Measurements from ENCODE around the gene HSF4.

HSF4 gene

GRCh38 chr16:67149276-67150046 is 15.1 kb upstream of the HSF4 start:
- DNase-seq (ENCODE audit: low read depth in 1 of 2, low spot score in 1 of 2) = no peak

DNA sequence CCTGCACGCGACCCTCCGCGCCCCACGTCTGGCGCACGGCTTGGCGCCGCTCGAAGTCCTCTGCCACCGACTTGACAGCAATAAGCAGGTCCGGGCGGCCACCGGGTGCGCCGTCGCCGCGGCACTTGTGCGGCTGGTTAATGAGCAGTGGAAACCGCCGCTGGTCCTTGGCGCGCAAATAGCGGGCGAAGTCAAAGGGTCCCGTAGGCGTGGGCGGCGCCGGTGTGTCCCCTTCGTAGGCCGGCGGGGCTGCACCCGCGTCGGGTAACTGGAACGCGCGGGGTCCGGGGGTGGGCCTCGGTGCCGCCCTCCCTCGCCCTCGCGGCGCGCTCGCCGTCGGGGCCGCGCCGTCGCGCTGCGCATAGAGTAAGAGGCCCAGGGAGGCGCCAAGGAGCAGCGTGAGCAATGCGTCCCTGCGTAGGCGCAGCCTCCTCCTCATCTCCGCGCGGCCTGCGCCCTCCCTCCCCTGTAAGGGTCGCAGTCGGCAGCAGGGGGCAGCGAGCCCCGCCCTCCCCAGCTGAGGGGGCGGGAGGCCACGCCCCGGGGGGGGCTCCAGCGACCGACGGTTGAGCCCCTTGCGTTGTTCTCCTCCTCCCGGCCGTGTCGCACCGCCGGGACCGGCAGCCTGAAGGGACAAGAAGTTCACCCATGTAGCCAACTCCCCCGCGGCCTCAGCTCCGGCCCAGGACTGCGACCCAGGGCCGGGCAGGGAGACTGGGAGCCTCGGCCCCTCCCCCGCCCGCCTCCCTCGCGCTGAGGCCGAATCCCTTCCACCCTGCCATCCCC is 14.3 kb upstream of the HSF4 start:
- no peak for DNase-seq (ENCODE audit: low read depth in 1 of 2, low spot score in 1 of 2)

- no peak for DNase-seq (ENCODE audit: low read depth in 1 of 2, low spot score in 1 of 2)
Measured at GRCh38 chr16:67150833-67151396, 13.6 kb upstream of the HSF4 start, which contains the start of gene B3GNT9. Gene B3GNT9, minus strand, starts transcription at chr16:67150998. Its CDS starts 513 bp downstream, at chr16:67150485.

DNA sequence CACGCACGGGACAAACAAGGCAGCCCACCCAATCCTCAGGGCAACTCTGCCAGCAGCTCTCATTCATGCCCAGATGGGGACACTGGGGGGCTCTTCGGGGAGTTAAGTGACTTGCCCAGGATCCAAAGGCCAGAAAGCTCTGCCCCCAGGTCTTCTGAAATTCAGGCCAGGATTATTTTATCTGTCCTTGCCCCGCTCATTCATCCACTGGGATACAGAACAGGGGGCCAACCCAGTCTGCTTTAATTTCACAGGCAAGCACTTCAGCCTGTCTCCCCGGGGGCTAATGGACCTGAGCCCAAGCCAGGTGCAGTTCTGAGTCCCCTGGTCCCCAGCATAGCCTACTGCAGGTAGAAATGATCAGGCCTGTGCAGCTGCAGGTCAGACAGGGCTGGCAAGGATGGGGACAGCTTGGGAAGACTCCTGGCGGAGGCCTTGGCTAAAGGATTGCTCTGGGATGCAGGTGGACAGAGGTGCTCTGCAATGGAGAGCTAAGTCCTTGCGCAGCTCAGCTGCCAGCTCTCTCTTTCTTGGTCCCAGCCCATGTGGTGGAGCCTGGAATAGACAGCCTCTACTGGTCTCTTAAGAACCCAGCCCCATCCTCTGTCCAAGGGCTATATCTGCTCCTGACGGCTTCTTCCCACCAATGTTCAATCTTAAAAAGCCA is 13.0 kb upstream of the HSF4 start:
- DNase-seq (ENCODE audit: low read depth in 1 of 2, low spot score in 1 of 2) = no peak

- DNase-seq (ENCODE audit: low read depth in 1 of 2, low spot score in 1 of 2) = no peak
Measured at GRCh38 chr16:67154578-67155294, 9.8 kb upstream of the HSF4 start.

GRCh38 chr16:67155295-67156142 is 9.0 kb upstream of the HSF4 start:
- DNase-seq (ENCODE audit: low read depth in 1 of 2, low spot score in 1 of 2) = peak; percentile 54 to 67

DNA sequence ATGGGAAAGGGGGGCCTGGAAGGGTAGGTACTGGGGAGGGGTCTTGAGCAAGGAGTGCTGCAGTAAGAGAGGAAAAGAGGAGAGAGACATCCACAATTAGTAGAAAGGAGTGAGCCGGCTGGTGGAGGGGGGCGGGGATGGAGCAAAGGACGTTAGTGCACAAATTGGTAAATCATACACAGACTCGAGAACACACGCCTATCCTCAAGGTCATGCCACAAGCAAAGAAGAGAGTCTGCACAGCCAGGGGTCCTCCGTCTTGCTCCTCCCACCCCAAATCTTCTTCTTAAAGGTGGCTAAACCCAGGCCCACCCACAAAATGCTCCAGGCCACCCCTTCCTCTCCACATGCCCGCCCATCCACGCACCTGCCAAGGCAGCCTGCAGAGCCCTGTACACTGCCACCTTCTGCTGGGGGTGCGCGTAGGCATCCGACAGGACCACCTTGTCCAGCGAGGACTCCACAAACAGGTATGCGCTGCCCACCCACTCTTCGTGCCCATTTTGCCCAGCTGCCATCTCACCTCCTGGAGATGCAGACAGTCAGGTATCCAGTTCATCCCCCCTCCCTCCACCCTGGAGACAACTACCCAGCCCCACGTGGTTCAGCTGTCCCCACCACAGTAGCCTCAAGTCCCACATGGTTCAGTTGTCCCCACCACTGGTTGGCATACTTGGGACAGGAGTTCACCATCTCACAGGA is 8.3 kb upstream of the HSF4 start:
- DNase-seq (ENCODE audit: low read depth in 1 of 2, low spot score in 1 of 2) = no peak

DNA sequence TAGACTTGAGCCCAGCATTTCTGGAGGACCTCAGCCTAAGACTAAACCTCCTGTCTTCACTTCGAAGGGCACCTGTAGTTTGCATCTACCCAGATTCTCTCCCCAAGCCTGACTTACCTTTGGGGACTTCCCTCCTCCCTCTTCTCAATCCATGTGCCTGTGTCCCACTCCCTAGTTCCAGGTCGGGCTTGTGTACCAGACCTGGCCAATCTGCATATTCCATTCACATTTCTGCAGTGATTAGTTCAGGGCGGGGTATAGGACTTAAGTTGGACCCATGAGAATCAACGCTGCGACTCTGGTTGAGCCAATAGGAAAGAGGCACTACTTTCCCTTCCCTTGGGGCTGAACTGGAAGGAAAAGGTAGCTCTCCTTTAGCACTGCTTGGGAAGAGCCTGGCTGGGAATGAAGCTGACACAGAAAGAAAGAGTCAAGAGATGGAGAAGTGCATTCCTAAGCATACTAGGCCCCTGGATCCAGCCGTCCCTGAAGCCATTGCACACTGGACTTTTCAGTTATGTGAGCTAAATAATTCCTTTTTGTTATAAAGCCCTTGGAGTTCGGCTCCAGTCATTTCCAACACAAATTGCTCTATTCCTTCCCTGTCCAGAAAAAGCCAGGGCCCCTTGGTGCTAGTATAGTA is 7.3 kb upstream of the HSF4 start:
- no peak for DNase-seq (ENCODE audit: low read depth in 1 of 2, low spot score in 1 of 2)

DNA sequence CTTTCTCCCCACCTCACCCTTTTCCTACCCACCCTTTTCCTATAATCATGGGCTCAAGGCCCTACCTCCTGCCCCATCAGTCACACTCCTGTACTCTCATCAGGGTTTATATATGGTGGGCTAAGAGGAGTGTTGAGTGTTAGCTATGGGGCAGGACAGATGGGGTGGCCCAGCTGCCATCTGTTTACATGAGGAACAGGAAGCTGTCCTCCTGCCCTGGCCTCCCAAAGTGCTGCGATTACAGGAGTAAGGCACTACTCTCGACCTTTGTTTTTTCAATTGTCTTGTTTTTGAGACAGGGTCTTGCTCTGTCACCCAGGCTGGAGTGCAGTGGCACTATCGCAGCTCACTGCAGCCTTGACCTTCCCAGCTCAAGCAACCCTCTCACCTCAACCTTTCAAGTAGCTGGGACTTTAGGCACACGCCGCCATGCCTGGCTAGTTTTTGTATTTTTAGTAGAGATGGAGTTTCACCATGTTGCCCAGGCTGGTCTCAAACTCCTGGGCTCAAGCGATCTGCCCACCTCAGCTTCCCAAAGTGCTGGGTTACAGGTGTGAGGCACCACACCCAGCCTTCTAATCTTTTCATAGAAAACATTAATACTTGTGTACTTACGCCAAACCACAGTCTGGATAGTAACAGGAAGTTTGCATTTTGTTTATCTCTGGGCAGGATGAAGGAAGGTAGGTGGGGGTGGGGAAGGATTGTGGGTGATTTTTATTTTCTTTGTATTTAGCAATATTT is 6.5 kb upstream of the HSF4 start:
- no peak for DNase-seq (ENCODE audit: low read depth in 1 of 2, low spot score in 1 of 2)

DNA sequence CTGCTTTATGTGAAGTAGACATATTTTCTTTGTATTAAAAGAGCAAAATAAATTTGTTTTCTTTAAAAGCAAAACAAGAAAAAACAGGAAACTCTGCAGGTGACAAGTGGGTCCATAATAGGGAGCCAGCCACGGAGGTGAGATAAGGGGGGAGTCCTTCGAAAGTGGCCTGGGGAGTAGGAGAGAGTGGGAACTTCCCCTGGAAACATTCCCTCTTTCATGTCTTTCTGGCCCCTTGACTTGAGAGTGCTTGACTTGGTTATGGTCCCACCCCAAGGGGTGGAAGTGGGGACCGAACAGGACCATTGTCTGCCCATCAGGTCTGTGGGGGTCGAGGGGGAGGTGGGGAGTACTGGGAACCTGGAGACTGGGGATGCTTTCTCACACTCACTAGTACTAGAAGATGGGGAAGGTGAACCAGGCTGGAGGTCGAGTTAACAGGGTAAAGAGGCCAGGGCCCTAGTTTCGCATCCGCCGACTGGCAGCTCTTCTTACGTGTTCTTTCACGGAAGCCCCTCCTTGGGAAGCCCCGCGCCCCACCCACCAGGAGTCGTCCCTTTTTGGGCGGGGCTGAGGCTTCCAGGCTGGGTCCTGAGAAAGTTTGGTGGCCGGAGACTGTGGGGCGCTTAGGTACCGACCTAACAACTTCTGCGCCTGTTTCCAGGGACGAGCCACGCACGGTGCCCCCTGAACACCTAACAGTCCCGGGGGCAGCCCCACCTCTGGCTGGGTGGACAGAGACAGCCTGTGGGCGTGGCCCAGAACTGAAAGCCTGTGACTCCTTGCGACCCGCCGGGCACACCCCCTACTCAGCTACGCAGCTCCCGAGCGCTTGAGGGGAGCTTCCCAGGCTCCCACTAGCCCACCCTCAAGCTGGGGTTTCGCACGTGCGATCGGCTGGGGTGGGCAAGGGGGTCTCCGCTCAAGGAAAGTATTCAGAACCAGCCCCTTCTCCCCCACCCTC is 5.6 kb upstream of the HSF4 start:
- peak; percentile 53 to 64 for DNase-seq (ENCODE audit: low read depth in 1 of 2, low spot score in 1 of 2)

DNA sequence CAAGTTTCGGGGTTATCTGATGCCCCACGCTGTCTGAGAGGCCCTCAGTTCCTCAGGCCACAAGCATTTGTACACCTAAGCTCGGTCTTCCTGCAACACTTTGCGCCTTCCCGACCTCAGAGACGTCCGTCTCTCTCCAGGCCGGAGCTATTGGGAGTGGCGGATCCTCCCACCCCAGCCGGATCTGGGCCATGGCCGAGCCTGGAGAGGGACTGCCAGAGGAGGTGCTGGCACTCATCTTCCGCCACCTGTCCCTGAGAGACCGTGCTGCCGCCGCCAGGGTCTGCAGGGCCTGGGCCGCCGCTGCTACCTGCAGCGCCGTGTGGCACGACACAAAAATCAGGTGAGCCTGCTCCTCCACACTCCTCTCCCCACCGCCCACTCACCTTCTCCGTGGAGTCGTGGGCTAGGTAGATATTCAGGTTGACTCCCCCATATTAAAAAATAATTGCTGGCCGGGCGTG is 2.9 kb upstream of the HSF4 start:
- no peak for DNase-seq (ENCODE audit: low read depth in 1 of 2, low spot score in 1 of 2)

GRCh38 chr16:67162506-67163163 is 1.9 kb upstream of the HSF4 start:
- DNase-seq (ENCODE audit: low read depth in 1 of 2, low spot score in 1 of 2) = no peak

DNA sequence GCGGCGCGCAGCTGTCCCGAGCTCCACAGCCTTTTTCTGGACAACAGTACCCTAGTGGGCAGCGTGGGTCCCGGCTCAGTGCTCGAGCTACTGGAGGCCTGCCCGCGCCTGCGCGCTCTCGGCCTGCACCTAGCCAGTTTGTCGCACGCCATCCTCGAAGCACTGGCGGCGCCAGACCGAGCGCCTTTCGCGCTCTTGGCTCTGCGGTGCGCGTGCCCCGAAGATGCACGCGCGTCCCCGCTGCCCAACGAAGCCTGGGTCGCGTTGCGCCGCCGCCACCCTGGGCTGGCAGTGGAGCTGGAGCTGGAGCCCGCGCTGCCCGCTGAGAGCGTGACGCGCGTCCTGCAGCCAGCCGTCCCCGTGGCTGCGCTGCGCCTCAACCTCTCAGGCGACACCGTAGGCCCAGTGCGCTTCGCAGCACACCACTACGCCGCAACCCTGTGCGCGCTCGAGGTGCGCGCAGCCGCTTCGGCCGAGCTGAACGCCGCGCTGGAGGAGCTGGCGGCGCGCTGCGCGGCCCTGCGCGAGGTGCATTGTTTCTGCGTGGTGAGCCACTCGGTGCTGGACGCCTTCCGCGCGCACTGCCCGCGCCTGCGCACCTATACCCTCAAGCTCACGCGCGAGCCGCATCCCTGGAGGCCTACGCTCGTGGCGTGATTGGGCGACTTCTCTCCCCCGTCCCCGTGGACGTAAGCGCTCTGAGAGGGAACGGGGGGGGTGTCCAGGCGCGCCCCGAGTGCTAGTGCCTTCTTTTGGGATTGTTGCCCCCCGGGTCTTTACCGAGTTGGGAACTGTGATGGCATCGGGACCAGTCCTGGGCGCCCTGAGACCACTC is 1.2 kb upstream of the HSF4 start:
- DNase-seq (ENCODE audit: low read depth in 1 of 2, low spot score in 1 of 2) = no peak

- no peak for DNase-seq (ENCODE audit: low read depth in 1 of 2, low spot score in 1 of 2)
Measured at GRCh38 chr16:67163999-67164558, 466 bp upstream of the HSF4 start.
